SK-N-MC (cell line): Measurements from ENCODE around the gene PRG3.

ENCODE experiments used
- EZH2 ChIP-seq: fragments of 200-600 bp; sonication (generic); IDR thresholded peaks from one replicate; pipeline ENCODE4 v1.6.1; 2017; ENCODE audit warnings: antibody characterized with exemption
- POLR2AphosphoS5 ChIP-seq: IDR thresholded peaks from 2 replicates; pipeline ENCODE4 v1.6.1; 2012; ENCODE audit warnings: mild to moderate bottlenecking, low read depth, low read length, borderline replicate concordance

- TF ChIP-seq POLR2AphosphoS5 (no peak), EZH2 (no peak)
Observed at GRCh38 chr11:57413681-57414080, 32.7 kb upstream of the PRG3 start.
